ENCODE results near the gene XIST.

DNA sequence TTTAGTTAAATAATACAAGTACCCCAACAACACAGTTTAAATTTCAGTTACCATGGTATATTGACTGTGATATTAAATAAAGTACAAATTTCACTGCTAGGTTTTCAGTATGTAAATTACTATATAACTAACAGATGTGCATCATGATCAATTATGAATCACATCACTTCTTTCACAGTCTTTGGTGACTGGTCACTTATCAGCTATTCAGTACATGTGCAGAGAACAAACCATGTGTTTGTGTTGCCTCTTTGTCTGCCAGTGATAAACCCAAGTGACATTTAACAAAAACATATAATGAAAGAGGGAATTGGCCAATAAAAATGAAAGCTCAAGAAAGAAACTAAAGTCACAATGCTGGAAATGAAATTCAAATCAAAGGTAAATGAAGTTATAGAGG, 40.3 kb downstream of the XIST start:
- TF ChIP-seq, protein P1, sequence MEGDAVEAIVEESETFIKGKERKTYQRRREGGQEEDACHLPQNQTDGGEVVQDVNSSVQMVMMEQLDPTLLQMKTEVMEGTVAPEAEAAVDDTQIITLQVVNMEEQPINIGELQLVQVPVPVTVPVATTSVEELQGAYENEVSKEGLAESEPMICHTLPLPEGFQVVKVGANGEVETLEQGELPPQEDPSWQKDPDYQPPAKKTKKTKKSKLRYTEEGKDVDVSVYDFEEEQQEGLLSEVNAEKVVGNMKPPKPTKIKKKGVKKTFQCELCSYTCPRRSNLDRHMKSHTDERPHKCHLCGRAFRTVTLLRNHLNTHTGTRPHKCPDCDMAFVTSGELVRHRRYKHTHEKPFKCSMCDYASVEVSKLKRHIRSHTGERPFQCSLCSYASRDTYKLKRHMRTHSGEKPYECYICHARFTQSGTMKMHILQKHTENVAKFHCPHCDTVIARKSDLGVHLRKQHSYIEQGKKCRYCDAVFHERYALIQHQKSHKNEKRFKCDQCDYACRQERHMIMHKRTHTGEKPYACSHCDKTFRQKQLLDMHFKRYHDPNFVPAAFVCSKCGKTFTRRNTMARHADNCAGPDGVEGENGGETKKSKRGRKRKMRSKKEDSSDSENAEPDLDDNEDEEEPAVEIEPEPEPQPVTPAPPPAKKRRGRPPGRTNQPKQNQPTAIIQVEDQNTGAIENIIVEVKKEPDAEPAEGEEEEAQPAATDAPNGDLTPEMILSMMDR (conservative IDR thresholded peaks at IDR 0.05 in 1 of 2, IDR thresholded peaks at IDR 0.05 in 1 of 2; ENCODE audit: low read depth in 1 of 2, low read length in 2 of 2): no peak
- TF ChIP-seq EZH2 (IDR thresholded peaks at IDR 0.05; ENCODE audit: low read length, missing control alignments): no peak
